ENCODE measurements around the gene MUSK. TPM values are rescaled to one million over a fixed set of nuclear protein-coding genes. Genes with fewer than 3 reads are reported as not detected.

The MUSK gene
- total and polyA plus RNA-seq, 4 experiments from 2014 or later: not detected

DNA sequence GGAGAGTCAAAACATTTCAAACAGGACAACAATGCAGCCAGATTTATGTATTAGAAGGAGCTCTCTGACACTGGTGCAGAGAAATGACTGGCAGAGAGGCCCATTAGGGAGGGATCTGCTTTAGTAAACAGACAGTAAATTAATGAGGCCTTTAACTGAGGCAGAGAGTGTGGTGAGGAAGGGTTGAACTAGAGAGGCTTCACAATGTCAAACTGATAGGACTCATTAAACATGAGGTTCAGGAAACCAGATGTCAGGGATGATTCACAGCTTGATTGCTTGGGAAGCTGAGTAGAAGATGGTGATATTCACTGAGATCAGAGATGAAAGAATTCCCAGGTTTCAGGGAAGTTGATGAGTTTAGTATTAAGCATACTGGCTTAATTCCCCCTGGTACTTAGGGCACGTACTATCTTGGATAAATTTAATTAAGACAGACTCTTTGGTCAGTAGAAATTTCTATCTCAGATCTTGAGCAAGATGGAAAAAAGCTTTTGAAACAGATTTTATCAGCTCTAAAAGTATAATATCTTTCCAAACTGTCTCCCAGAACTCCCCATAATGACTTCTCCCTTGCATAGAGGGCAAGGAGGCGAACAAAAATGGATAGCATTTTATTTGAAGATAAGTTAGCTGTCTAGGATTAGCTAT is 8.6 kb upstream of the MUSK start:
- Histone ChIP-seq H3K27ac (ENCODE audit: low read depth, low read length) (no peak overlapping the region), H3K36me3 (ENCODE audit: insufficient read depth, low read length) (no peaks in the 10 kb centered on the region), H3K4me1 (ENCODE audit: insufficient read depth, low read length) (no peaks in the 10 kb centered on the region), H3K9me3 (ENCODE audit: control insufficient read depth in 1 of 2, low read length in 2 of 2) (no peaks in the 10 kb centered on the region), H3K27me3 (ENCODE audit: insufficient read depth, low read length) (no peaks in the 10 kb centered on the region), H3K4me3 (ENCODE audit: low read length in 2 of 2) (no peak overlapping the region)
- no peak overlapping the region for H3K27ac Mint-ChIP-seq
- ChIA-PET POLR2A (ENCODE audit: partially characterized antibody) (no interaction called here), CTCF (ENCODE audit: partially characterized antibody) (no interaction called here)
- intact Hi-C loops (cut with micrococcal nuclease): no loop called here
- H3K9me3 Mint-ChIP-seq: peaks cover 0 to 7% (median 4%) of the 10 kb centered on the region in 8 donors
- no peak overlapping the region for H3K4me3 Mint-ChIP-seq
- no peaks in the 10 kb centered on the region for H3K27me3 Mint-ChIP-seq
- H3K4me1 Mint-ChIP-seq: no peaks in the 10 kb centered on the region
- no peak for DNase-seq
- H3K36me3 Mint-ChIP-seq: no peaks in the 10 kb centered on the region

DNA sequence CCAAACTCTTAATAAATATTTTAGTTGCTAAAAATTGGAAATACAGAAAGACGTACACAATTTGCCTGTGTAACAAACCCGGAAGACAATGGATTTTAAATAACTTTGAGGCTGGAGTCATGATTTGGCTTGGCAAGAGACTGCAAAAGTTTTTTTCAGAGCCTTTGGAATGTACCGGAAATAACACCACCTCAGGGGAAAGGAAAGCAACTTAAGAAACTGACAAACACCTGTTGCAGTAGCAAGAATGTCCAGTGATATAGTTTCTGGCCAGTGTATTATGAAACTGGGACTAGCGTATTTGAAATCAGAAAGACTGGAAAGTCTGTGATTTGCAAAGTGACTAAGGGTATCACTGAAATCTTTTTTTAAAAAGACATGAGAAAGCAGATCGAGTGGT is 842 bp downstream of the MUSK start:
- H3K27me3 Mint-ChIP-seq: no peaks in the 10 kb centered on the region
- intact Hi-C loops (cut with micrococcal nuclease): no loop called here
- no peak overlapping the region for H3K4me3 ChIP-seq (ENCODE audit: low read length in 2 of 2)
- ChIA-PET CTCF (ENCODE audit: partially characterized antibody) (no interaction called here), POLR2A (ENCODE audit: partially characterized antibody) (no interaction called here)
- no peaks in the 10 kb centered on the region for H3K36me3 Mint-ChIP-seq
- H3K9me3 Mint-ChIP-seq: peaks cover 0 to 7% (median 2%) of the 10 kb centered on the region in 8 donors
- no peak for DNase-seq
- H3K27ac Mint-ChIP-seq: no peak overlapping the region
- H3K27ac ChIP-seq (ENCODE audit: low read depth, low read length): no peak overlapping the region
- H3K36me3 ChIP-seq (ENCODE audit: insufficient read depth, low read length): no peaks in the 10 kb centered on the region
- H3K4me1 ChIP-seq (ENCODE audit: insufficient read depth, low read length): no peaks in the 10 kb centered on the region
- peaks cover 0 to 3% (median 0%) of the 10 kb centered on the region in 4 donors for H3K4me1 Mint-ChIP-seq
- no peaks in the 10 kb centered on the region for H3K27me3 ChIP-seq (ENCODE audit: insufficient read depth, low read length)
- no peaks in the 10 kb centered on the region for H3K9me3 ChIP-seq (ENCODE audit: control insufficient read depth in 1 of 2, low read length in 2 of 2)
- no peak overlapping the region for H3K4me3 Mint-ChIP-seq

DNA sequence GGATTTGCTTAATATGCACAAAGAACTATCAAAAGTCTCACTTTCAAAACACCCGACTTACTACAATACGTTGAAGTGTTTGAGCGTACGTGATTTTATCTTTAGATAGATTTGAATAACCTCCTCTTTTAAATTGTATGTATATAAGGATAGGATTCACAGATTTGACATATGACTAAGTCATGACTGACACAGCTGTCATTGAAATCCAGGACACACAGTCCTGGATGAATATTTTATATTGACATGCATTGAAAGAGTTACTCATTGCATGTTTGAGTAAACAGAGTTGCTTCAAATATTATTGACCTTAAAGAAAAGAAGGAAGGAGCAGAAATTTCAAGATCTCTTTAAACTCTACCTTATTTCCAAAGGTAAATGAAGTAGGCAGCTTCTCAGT is 3.3 kb downstream of the MUSK start:
- peaks cover 0 to 3% (median 0%) of the 10 kb centered on the region in 4 donors for H3K4me1 Mint-ChIP-seq
- Histone ChIP-seq H3K4me3 (ENCODE audit: low read length in 2 of 2) (no peak overlapping the region), H3K9me3 (ENCODE audit: control insufficient read depth in 1 of 2, low read length in 2 of 2) (no peaks in the 10 kb centered on the region), H3K27ac (ENCODE audit: low read depth, low read length) (no peak overlapping the region), H3K27me3 (ENCODE audit: insufficient read depth, low read length) (no peaks in the 10 kb centered on the region), H3K36me3 (ENCODE audit: insufficient read depth, low read length) (no peaks in the 10 kb centered on the region), H3K4me1 (ENCODE audit: insufficient read depth, low read length) (no peaks in the 10 kb centered on the region)
- ChIA-PET POLR2A (ENCODE audit: partially characterized antibody) (no interaction called here), CTCF (ENCODE audit: partially characterized antibody) (no interaction called here)
- H3K36me3 Mint-ChIP-seq: no peaks in the 10 kb centered on the region
- intact Hi-C loops (cut with micrococcal nuclease): no loop called here
- no peak overlapping the region for H3K4me3 Mint-ChIP-seq
- H3K27ac Mint-ChIP-seq: no peak overlapping the region
- H3K9me3 Mint-ChIP-seq: peaks cover 0 to 7% (median 4%) of the 10 kb centered on the region in 8 donors
- H3K27me3 Mint-ChIP-seq: no peaks in the 10 kb centered on the region
- no peak for DNase-seq

DNA sequence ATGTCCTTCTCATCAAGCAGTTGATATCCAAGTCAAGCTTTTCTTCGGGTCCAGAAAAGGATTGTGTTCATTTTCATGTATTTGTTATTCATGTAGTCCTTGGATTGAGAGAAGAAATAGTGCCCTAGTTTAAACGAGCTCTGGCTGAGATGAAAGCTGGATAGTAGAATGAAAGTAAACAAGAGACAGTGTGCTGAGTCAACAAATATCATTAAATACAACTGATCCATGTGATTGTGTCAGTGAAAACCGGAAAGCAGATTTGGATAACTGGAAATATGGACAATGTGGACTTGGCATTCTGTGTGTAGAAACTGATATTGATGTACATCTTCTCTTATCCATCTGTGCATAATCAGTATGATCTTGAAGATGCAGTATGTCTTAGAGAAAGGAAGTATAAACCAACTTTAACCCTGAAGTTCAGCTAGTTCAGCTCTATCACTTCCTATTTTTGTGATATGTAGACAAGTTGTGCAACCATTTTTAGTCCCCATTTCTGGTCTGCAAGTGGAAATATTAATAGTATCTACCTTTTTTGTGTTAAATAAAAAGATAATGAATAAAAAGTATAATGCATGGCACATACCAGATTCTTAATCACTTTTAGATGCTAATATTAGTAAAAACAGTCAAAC is 4.4 kb downstream of the MUSK start:
- Histone ChIP-seq H3K4me1 (ENCODE audit: insufficient read depth, low read length) (no peaks in the 10 kb centered on the region), H3K27me3 (ENCODE audit: insufficient read depth, low read length) (no peaks in the 10 kb centered on the region), H3K4me3 (ENCODE audit: low read length in 2 of 2) (no peak overlapping the region), H3K36me3 (ENCODE audit: insufficient read depth, low read length) (no peaks in the 10 kb centered on the region), H3K27ac (ENCODE audit: low read depth, low read length) (no peak overlapping the region), H3K9me3 (ENCODE audit: control insufficient read depth in 1 of 2, low read length in 2 of 2) (no peaks in the 10 kb centered on the region)
- CTCF ChIA-PET (ENCODE audit: partially characterized antibody): no interaction called here
- no peaks in the 10 kb centered on the region for H3K27me3 Mint-ChIP-seq
- no peak for DNase-seq
- POLR2A ChIA-PET (ENCODE audit: partially characterized antibody): no interaction called here
- H3K4me3 Mint-ChIP-seq: no peak overlapping the region
- no peaks in the 10 kb centered on the region for H3K36me3 Mint-ChIP-seq
- intact Hi-C loops (cut with micrococcal nuclease): no loop called here
- H3K4me1 Mint-ChIP-seq: peaks cover 0 to 1% (median 0%) of the 10 kb centered on the region in 4 donors
- H3K9me3 Mint-ChIP-seq: peaks cover 0 to 10% (median 4%) of the 10 kb centered on the region in 8 donors
- no peak overlapping the region for H3K27ac Mint-ChIP-seq

DNA sequence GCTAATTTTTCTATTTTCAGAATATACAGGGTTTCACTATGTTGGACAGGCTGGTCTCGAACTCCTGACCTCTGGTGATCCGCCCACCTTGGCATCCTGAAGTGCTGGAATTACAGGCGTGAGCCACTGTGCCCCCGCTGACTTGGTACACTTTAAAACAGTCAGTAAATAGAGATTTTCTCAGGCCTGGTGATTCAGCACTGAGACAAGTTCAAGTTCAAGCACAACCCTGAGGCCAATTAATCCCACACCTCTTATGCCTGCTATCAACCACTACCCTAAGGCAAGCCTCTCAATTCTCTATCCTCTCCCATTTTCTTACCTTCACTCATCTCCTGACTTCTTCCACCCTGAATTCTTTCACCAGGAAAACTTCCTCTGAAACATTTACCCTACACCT is 18.9 kb downstream of the MUSK start:
- H3K36me3 Mint-ChIP-seq: no peaks in the 10 kb centered on the region
- H3K27ac Mint-ChIP-seq: no peak overlapping the region
- H3K27me3 Mint-ChIP-seq: peaks cover 0 to 1% of the 10 kb centered on the region in 2 donors
- no peak overlapping the region for H3K4me3 ChIP-seq (ENCODE audit: low read length in 2 of 2)
- no peak overlapping the region for H3K4me3 Mint-ChIP-seq
- H3K9me3 Mint-ChIP-seq: peaks cover 0 to 4% (median 0%) of the 10 kb centered on the region in 8 donors
- H3K27me3 ChIP-seq (ENCODE audit: insufficient read depth, low read length): no peaks in the 10 kb centered on the region
- H3K4me1 Mint-ChIP-seq: no peaks in the 10 kb centered on the region
- H3K9me3 ChIP-seq (ENCODE audit: control insufficient read depth in 1 of 2, low read length in 2 of 2): no peaks in the 10 kb centered on the region
- no peak overlapping the region for H3K27ac ChIP-seq (ENCODE audit: low read depth, low read length)
- ChIA-PET POLR2A (ENCODE audit: partially characterized antibody) (no interaction called here), CTCF (ENCODE audit: partially characterized antibody) (no interaction called here)
- DNase-seq: no peak
- intact Hi-C loops (cut with micrococcal nuclease): no loop called here
- no peaks in the 10 kb centered on the region for H3K4me1 ChIP-seq (ENCODE audit: insufficient read depth, low read length)
- no peaks in the 10 kb centered on the region for H3K36me3 ChIP-seq (ENCODE audit: insufficient read depth, low read length)

DNA sequence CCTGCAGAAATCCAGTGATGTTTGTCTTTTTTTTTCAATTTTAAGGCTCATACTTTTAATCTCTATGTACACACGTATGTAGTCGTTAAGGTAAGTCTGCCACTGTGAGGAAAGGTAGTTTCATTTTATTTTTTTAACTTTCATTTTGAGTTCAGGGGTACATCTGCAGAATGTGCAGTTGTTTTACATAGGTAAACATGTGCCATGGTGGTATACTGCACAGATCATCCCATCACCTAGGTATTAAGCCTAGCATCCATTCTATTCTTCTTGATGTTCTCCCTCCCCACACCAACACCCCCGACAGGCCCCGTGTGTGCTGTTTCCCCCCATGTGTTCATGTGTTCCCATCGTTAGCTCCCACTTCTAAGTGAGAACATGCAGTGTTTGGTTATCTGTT is 19.7 kb downstream of the MUSK start:
- Mint-ChIP-seq H3K27ac (no peak overlapping the region), H3K4me3 (no peak overlapping the region), H3K36me3 (no peaks in the 10 kb centered on the region), H3K4me1 (no peaks in the 10 kb centered on the region), H3K9me3 (peaks cover 0 to 4% (median 0%) of the 10 kb centered on the region in 8 donors), H3K27me3 (no peaks in the 10 kb centered on the region)
- intact Hi-C loops (cut with micrococcal nuclease): no loop called here
- Histone ChIP-seq H3K27me3 (ENCODE audit: insufficient read depth, low read length) (no peaks in the 10 kb centered on the region), H3K36me3 (ENCODE audit: insufficient read depth, low read length) (no peaks in the 10 kb centered on the region), H3K4me1 (ENCODE audit: insufficient read depth, low read length) (no peaks in the 10 kb centered on the region), H3K27ac (ENCODE audit: low read depth, low read length) (no peak overlapping the region), H3K4me3 (ENCODE audit: low read length in 2 of 2) (no peak overlapping the region), H3K9me3 (ENCODE audit: control insufficient read depth in 1 of 2, low read length in 2 of 2) (no peaks in the 10 kb centered on the region)
- POLR2A ChIA-PET (ENCODE audit: partially characterized antibody): no interaction called here
- no peak for DNase-seq
- CTCF ChIA-PET (ENCODE audit: partially characterized antibody): interaction anchor here (0.6 kb wide), 1 partner anchor 715 kb away, joined by 3 read pairs; no protein-coding TSS in a partner anchor

DNA sequence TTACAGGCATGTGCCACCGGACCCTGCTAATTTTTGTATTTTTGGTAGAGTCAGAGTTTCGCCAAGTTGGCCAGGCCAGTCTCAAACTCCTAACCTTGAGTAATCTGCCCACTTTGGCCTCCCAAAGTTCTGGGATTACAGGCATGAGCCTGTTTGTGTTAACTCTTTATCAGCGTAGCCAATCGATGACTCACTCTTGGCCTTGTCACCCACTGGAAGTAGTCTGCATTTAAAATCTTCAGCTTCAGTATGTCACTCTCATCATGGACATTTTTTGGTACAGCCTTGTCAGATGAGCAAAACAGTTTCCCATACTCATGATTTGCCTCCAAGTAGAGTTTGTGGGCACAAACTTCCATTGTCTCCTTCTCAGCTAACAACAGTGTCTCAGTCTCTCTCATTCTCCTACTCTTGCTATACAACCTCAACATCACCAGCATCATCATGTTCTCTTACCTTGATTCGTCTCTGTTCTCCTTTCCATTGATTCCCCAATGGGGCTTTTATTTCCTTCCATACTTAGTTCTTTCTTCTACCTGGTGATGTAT is 22.5 kb downstream of the MUSK start:
- no peaks in the 10 kb centered on the region for H3K27me3 ChIP-seq (ENCODE audit: insufficient read depth, low read length)
- DNase-seq: no peak
- no peak overlapping the region for H3K4me3 Mint-ChIP-seq
- H3K36me3 ChIP-seq (ENCODE audit: insufficient read depth, low read length): no peaks in the 10 kb centered on the region
- no peaks in the 10 kb centered on the region for H3K36me3 Mint-ChIP-seq
- intact Hi-C loops (cut with micrococcal nuclease): no loop called here
- H3K4me1 ChIP-seq (ENCODE audit: insufficient read depth, low read length): no peaks in the 10 kb centered on the region
- no peak overlapping the region for H3K27ac ChIP-seq (ENCODE audit: low read depth, low read length)
- H3K4me1 Mint-ChIP-seq: no peaks in the 10 kb centered on the region
- CTCF ChIA-PET (ENCODE audit: partially characterized antibody): no interaction called here
- no peaks in the 10 kb centered on the region for H3K9me3 ChIP-seq (ENCODE audit: control insufficient read depth in 1 of 2, low read length in 2 of 2)
- no peak overlapping the region for H3K27ac Mint-ChIP-seq
- POLR2A ChIA-PET (ENCODE audit: partially characterized antibody): no interaction called here
- H3K4me3 ChIP-seq (ENCODE audit: low read length in 2 of 2): no peak overlapping the region
- no peaks in the 10 kb centered on the region for H3K27me3 Mint-ChIP-seq
- no peaks in the 10 kb centered on the region for H3K9me3 Mint-ChIP-seq

All from CD4-positive, alpha-beta memory T cell (primary cell).